ENCODE measurements around the gene GPC5. TPM values are rescaled to one million over a fixed set of nuclear protein-coding genes. Genes with fewer than 3 reads are reported as not detected.

GPC5 gene
- total RNA-seq, 2 experiments from 2014 or later: 2.4 TPM; not detected in 1

DNA sequence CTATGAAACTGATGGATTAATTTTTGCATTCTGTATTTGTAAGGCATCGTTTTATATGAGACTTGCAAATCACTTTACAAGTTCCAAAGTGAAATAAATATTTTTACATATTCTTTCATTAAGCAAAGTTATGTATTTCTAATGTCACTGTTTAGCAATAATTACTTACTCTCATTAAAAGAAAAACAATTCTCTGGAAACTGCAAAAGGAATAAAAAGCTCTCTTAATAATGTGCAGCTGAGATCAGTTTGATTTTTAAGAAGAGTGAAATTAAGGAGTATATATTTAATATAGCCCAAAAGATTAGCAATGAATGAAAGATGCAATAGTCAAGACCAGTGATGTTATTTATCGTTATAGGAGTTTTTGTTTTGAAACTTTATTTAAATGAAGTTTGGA lies 155.2 kb downstream of the GPC5 start:
- CTCF ChIA-PET (ENCODE audit: unreplicated experiment): no interaction called here

DNA sequence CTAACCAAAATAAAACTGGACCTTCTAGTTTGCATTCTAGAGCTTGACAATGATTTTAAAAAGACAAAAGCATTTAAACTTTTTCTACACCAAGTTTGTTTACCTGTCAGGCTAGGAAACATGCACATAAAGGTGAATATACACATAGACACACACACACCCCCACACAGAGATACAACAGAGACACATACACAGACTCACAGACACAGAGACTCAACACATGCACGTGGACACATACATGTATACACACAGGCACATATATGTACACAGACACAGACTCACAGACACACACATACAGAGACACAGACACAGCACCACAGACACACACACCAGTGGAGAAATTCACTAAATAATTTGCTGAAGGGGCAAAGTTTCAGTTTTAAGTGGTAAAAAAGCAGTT lies 155.7 kb downstream of the GPC5 start:
- no peak overlapping the region for H2AFZ ChIP-seq (ENCODE audit: low read length)
- ChIA-PET POLR2A (interaction anchor here (0.9 to 1.1 kb wide), 3 partner anchors 16 to 274 kb away, joined by 3 to 4 read pairs (median 4); no protein-coding TSS in a partner anchor), CTCF (ENCODE audit: unreplicated experiment) (no interaction called here)
- TF ChIP-seq, protein P1, sequence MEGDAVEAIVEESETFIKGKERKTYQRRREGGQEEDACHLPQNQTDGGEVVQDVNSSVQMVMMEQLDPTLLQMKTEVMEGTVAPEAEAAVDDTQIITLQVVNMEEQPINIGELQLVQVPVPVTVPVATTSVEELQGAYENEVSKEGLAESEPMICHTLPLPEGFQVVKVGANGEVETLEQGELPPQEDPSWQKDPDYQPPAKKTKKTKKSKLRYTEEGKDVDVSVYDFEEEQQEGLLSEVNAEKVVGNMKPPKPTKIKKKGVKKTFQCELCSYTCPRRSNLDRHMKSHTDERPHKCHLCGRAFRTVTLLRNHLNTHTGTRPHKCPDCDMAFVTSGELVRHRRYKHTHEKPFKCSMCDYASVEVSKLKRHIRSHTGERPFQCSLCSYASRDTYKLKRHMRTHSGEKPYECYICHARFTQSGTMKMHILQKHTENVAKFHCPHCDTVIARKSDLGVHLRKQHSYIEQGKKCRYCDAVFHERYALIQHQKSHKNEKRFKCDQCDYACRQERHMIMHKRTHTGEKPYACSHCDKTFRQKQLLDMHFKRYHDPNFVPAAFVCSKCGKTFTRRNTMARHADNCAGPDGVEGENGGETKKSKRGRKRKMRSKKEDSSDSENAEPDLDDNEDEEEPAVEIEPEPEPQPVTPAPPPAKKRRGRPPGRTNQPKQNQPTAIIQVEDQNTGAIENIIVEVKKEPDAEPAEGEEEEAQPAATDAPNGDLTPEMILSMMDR (conservative IDR thresholded peaks at IDR 0.05; ENCODE audit: low read length): no peak
- no peak for TF ChIP-seq EZH2phosphoT487 (IDR thresholded peaks at IDR 0.05; ENCODE audit: borderline replicate concordance, low read depth, low read length)
- H3K9me2 ChIP-seq (ENCODE audit: insufficient read depth, low read length): 0 out of 2 replicates have a peak, but pooled peaks cover 4% of the 10 kb centered on the region
- H3K36me3 ChIP-seq (ENCODE audit: insufficient read depth, low read length): no peaks in the 10 kb centered on the region
- DNase-seq (ENCODE audit: low spot score): no peak
- H3K79me2 ChIP-seq (ENCODE audit: insufficient read depth, low read depth, low read length): no peaks in the 10 kb centered on the region
- H3K9me3 ChIP-seq (ENCODE audit: low read length): no peaks in the 10 kb centered on the region; the same call in 1 of the 2 replicates
- H3K4me1 ChIP-seq (ENCODE audit: insufficient read depth, low read length, poor library complexity, severe bottlenecking): no peaks in the 10 kb centered on the region
- H3K4me3 ChIP-seq (ENCODE audit: low read depth, low read length, poor library complexity, severe bottlenecking): no peak overlapping the region
- intact Hi-C loops (cut with micrococcal nuclease; ENCODE audit: unreplicated experiment): no loop called here
- no TSS peak for BruUV-seq (replicated peaks)
- no peak overlapping the region for H3K27ac ChIP-seq (ENCODE audit: low read depth, low read length, poor library complexity, severe bottlenecking)
- H3K4me2 ChIP-seq (ENCODE audit: low read length): no peak overlapping the region
- H4K20me1 ChIP-seq (ENCODE audit: insufficient read depth, low read length): no peaks in the 10 kb centered on the region

More for the DNA sequence above, 155.2 kb downstream of the GPC5 start:
- no peaks in the 10 kb centered on the region for H3K4me1 ChIP-seq (ENCODE audit: insufficient read depth, low read length, poor library complexity, severe bottlenecking)
- no peak overlapping the region for H3K4me2 ChIP-seq (ENCODE audit: low read length)
- no peak overlapping the region for H3K27ac ChIP-seq (ENCODE audit: low read depth, low read length, poor library complexity, severe bottlenecking)
- no peaks in the 10 kb centered on the region; the same call in 1 of the 2 replicates for H3K9me3 ChIP-seq (ENCODE audit: low read length)
- no peaks in the 10 kb centered on the region for H4K20me1 ChIP-seq (ENCODE audit: insufficient read depth, low read length)
- BruUV-seq (replicated peaks): no TSS peak
- 0 out of 2 replicates have a peak, but pooled peaks cover 4% of the 10 kb centered on the region for H3K9me2 ChIP-seq (ENCODE audit: insufficient read depth, low read length)
- H3K36me3 ChIP-seq (ENCODE audit: insufficient read depth, low read length): no peaks in the 10 kb centered on the region
- TF ChIP-seq, protein P1 (conservative IDR thresholded peaks at IDR 0.05; ENCODE audit: low read length): no peak
- no peak for TF ChIP-seq EZH2phosphoT487 (IDR thresholded peaks at IDR 0.05; ENCODE audit: borderline replicate concordance, low read depth, low read length)
- H3K4me3 ChIP-seq (ENCODE audit: low read depth, low read length, poor library complexity, severe bottlenecking): no peak overlapping the region
- intact Hi-C loops (cut with micrococcal nuclease; ENCODE audit: unreplicated experiment): no loop called here
- POLR2A ChIA-PET: interaction anchor here (0.6 to 1.2 kb wide), 6 partner anchors 9 to 1200 kb away, joined by 3 to 14 read pairs (median 4); no protein-coding TSS in a partner anchor
- H3K79me2 ChIP-seq (ENCODE audit: insufficient read depth, low read depth, low read length): no peaks in the 10 kb centered on the region
- H2AFZ ChIP-seq (ENCODE audit: low read length): no peak overlapping the region
- DNase-seq (ENCODE audit: low spot score): no peak

DNA sequence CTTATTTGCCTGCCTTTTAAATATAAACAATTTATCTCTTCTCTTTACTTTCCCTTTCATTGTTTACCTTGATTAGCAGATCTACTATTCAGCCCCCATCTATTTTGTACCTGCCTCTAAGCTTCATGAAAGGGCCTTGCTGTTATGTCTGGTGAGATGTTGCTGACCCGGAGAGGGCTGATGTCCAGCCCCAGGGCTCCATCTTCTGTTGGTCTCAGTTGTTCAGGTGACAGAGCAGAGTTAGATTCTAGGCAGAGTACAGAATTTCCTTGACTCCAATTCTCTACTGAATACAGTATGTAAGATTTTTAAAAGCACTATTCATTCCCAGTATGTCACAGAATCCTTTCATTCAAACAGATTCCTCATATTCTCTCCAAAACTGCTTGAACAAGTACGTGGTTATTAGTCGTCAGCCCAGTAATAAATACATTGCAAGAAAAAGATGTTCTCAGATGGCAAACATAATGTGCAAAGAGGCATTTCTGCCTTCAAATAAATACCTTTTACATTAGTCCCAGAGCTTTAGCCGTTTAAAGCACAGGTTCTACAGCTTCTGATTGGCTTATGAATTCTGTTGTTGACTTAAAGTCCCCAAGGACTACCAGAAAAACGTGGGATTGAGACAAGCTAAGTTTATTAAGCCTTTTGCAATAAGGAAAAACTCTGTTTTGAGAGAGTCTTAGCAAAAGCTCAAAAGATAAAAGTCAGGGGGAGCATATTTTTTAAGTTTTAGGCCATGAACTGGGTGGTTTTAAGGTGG lies 159.1 kb downstream of the GPC5 start:
- ChIA-PET POLR2A (interaction anchor here (0.6 to 1.7 kb wide), 18 partner anchors 8 to 1553 kb away, joined by 3 to 7 read pairs (median 3); no protein-coding TSS in a partner anchor), CTCF (ENCODE audit: unreplicated experiment) (no interaction called here)
- DNase-seq (ENCODE audit: low spot score): no peak

More for the DNA sequence above, 159.1 kb downstream of the GPC5 start:
- H3K9me2 ChIP-seq (ENCODE audit: insufficient read depth, low read length): 0 out of 2 replicates have a peak, but pooled peaks cover 4% of the 10 kb centered on the region
- no peak overlapping the region for H3K4me3 ChIP-seq (ENCODE audit: low read depth, low read length, poor library complexity, severe bottlenecking)
- TF ChIP-seq, protein P1 (conservative IDR thresholded peaks at IDR 0.05; ENCODE audit: low read length): no peak
- no peak for TF ChIP-seq EZH2phosphoT487 (IDR thresholded peaks at IDR 0.05; ENCODE audit: borderline replicate concordance, low read depth, low read length)
- H3K79me2 ChIP-seq (ENCODE audit: insufficient read depth, low read depth, low read length): no peaks in the 10 kb centered on the region
- intact Hi-C loops (cut with micrococcal nuclease; ENCODE audit: unreplicated experiment): no loop called here
- H4K20me1 ChIP-seq (ENCODE audit: insufficient read depth, low read length): no peaks in the 10 kb centered on the region
- no peaks in the 10 kb centered on the region for H3K9me3 ChIP-seq (ENCODE audit: low read length)
- no peaks in the 10 kb centered on the region for H3K36me3 ChIP-seq (ENCODE audit: insufficient read depth, low read length)
- H2AFZ ChIP-seq (ENCODE audit: low read length): no peak overlapping the region
- no peak overlapping the region for H3K27ac ChIP-seq (ENCODE audit: low read depth, low read length, poor library complexity, severe bottlenecking)
- BruUV-seq (replicated peaks): no TSS peak
- H3K4me1 ChIP-seq (ENCODE audit: insufficient read depth, low read length, poor library complexity, severe bottlenecking): no peaks in the 10 kb centered on the region
- H3K4me2 ChIP-seq (ENCODE audit: low read length): no peak overlapping the region

All from OCI-LY7 (cell line).